Stomach (tissue), 4 donors: ENCODE measurements around the gene ATOH8.

Source experiments
- EP300 ChIP-seq: sonication (generic); formaldehyde crosslinking; IDR thresholded peaks from one replicate; pipeline ENCODE4 v1.6.1; 2017; ENCODE audit warnings: antibody characterized with exemption
- POLR2A ChIP-seq, 4 donors: fragments of 450-650 bp; IDR thresholded peaks; one replicate each; pipeline ENCODE4 v1.6.1; 2016; ENCODE audit warnings: antibody characterized with exemption in 4 of 4, control low read depth in 2 of 4, mild to moderate bottlenecking in 1 of 4, moderate library complexity in 1 of 4
- POLR2AphosphoS5 ChIP-seq, 3 donors: sonication (generic); formaldehyde crosslinking; IDR thresholded peaks; one replicate each; pipeline ENCODE4 v1.6.1; 2016; ENCODE audit warnings: antibody characterized with exemption in 3 of 3
- TF ChIP-seq, protein P1 (sequence below), 7 experiments: fragments of 450-650 bp in 4 of 7; fragments of 200-600 bp in 3 of 7; sonication (generic) in 3 of 7; IDR thresholded peaks; one replicate each; pipeline ENCODE4 v1.5.1; 2016 to 2019; ENCODE audit warnings: antibody characterized with exemption in 7 of 7, control low read depth in 2 of 7, mild to moderate bottlenecking in 1 of 7

DNA sequence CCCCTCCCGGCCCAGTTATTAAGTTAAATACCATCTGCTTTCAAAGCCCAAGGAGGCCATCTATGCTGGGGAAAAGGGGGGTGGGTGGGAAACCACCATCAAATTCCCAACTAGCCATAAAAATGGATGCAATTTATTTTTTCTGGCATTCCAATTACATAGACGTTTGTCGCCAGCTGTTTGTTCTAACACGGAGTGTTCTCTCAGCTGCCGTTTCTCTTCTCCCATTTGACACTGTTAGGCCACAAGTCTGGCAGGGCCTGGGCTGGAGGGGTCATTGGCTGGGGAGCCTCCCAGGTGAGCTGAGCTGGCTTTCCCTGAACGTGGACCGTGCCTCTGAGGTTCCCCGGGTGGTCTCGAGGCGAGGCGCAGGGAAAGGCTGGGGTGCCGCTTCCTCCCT lies 16.6 kb downstream of the ATOH8 start:
- TF ChIP-seq POLR2A (IDR thresholded peaks at IDR 0.05) (no peak), EP300 (no peak), POLR2AphosphoS5 (IDR thresholded peaks at IDR 0.05) (no peak)
- TF ChIP-seq, protein P1, sequence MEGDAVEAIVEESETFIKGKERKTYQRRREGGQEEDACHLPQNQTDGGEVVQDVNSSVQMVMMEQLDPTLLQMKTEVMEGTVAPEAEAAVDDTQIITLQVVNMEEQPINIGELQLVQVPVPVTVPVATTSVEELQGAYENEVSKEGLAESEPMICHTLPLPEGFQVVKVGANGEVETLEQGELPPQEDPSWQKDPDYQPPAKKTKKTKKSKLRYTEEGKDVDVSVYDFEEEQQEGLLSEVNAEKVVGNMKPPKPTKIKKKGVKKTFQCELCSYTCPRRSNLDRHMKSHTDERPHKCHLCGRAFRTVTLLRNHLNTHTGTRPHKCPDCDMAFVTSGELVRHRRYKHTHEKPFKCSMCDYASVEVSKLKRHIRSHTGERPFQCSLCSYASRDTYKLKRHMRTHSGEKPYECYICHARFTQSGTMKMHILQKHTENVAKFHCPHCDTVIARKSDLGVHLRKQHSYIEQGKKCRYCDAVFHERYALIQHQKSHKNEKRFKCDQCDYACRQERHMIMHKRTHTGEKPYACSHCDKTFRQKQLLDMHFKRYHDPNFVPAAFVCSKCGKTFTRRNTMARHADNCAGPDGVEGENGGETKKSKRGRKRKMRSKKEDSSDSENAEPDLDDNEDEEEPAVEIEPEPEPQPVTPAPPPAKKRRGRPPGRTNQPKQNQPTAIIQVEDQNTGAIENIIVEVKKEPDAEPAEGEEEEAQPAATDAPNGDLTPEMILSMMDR (IDR thresholded peaks at IDR 0.05) = no peak
